ENCODE data around the gene CRYBG1. TPM values are rescaled to one million over a fixed set of nuclear protein-coding genes. Genes with fewer than 3 reads are reported as not detected.

The CRYBG1 gene
- total RNA-seq, 1 donor from 2014 or later, result 27.5 TPM

DNA sequence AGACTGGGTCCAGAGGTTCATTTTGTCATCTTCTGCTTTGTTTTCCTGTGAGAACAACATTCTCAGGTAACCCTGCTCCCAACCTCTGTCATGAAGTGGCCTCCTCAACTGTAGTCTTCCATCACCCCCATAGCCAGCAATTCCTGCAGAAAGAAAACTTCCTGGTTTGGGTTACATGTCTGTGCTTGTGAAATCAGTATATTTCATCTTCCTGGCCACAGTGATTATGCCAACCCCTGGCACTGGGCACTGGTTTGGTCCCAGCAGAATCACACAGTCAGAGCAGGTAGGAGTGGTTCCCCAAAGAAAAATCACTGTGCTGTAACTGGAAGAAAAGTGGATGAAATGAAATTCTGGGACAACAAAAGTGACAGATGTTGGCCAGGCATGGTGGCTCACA is 52.5 kb downstream of the CRYBG1 start:
- Mint-ChIP-seq H3K4me1 (ENCODE audit: low read depth) (no peaks in the 10 kb centered on the region), H3K9me3 (no peaks in the 10 kb centered on the region), H3K27ac (no peak overlapping the region), H3K36me3 (ENCODE audit: low read depth) (no peaks in the 10 kb centered on the region), H3K27me3 (ENCODE audit: low read depth) (peaks cover 37% of the 10 kb centered on the region), H3K4me3 (ENCODE audit: low read depth) (no peak overlapping the region)
- intact Hi-C loops (cut with micrococcal nuclease), result no loop called here
- DNase-seq (ENCODE audit: low spot score), result no peak

DNA sequence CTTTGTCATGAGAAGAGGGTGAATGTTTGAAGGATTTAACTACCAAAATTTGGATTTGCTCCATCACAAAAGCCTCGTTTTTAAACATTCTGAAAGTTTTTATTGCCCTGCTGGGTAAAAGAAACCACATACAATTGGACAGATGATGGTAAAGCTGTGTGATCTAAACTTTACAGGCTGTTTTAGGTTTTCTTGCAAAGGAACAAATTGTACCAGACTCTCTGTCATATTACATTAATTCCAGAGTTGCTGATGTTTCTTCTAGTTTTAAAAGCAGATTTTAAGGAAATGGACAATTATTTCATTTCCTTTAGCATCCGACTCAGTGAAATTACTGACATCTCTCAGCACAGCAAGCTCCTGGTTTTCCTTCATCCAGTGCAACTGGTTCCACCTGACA is 53.2 kb downstream of the CRYBG1 start:
- no peaks in the 10 kb centered on the region for H3K36me3 Mint-ChIP-seq (ENCODE audit: low read depth)
- intact Hi-C loops (cut with micrococcal nuclease), result no loop called here
- peaks cover 38% of the 10 kb centered on the region for H3K27me3 Mint-ChIP-seq (ENCODE audit: low read depth)
- H3K4me1 Mint-ChIP-seq (ENCODE audit: low read depth), result no peaks in the 10 kb centered on the region
- no peak overlapping the region for H3K4me3 Mint-ChIP-seq (ENCODE audit: low read depth)
- H3K9me3 Mint-ChIP-seq, result no peaks in the 10 kb centered on the region
- no peak overlapping the region for H3K27ac Mint-ChIP-seq
- DNase-seq (ENCODE audit: low spot score), result no peak

DNA sequence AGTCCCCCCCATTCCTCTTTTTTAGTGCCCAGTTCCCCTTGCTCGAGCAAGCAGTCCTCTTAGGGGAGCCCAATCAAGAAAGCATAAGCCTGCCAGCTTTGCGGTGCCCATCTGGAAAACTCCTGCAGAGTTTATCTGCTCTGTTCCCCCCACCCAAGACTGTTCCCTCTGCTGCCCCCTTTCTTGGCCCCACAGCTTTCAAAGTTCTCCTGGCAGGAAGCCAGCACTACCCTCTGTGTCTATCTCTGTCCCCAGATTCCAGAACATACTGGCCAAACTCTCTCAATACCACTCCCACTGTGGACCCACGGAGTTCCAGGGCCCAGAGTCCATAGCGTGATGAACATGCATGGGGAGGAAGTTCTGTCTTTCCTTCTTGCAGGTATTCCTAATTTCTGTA is 55.4 kb downstream of the CRYBG1 start:
- no peak overlapping the region for H3K27ac Mint-ChIP-seq
- H3K36me3 Mint-ChIP-seq (ENCODE audit: low read depth), result no peaks in the 10 kb centered on the region
- no peaks in the 10 kb centered on the region for H3K9me3 Mint-ChIP-seq
- intact Hi-C loops (cut with micrococcal nuclease), result no loop called here
- no peak overlapping the region for H3K4me3 Mint-ChIP-seq (ENCODE audit: low read depth)
- H3K4me1 Mint-ChIP-seq (ENCODE audit: low read depth), result no peaks in the 10 kb centered on the region
- peaks cover 38% of the 10 kb centered on the region for H3K27me3 Mint-ChIP-seq (ENCODE audit: low read depth)
- no peak for DNase-seq (ENCODE audit: low spot score)

DNA sequence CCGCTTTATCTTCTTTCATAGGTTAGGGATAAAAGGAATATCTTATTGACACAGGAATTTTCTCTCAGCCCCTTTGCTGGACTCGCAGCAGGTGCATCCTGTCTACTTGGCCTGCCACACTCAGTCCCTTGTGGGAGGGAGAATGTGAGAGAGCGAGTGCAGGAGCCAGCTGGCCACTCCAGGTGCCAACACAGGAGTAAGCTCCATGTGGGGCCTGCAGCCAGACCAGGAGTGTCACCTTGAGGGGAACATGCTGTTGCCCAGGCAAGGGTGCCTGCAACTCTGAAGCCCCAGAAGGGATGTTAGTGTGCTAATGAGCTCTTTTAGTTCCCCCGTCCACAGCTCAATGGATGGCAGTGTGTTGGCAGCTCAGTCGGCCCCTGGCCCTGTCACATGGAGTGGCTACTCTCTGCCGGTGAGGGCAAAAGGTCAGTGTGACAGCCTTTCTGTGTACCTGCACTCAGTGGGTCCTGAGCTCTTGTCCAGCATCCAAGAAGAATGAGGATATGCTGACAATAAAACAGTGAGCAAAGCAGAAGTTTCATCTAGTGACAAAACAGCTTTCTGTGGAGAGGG is 57.1 kb downstream of the CRYBG1 start:
- intact Hi-C loops (cut with micrococcal nuclease), result no loop called here
- Mint-ChIP-seq H3K9me3 (no peaks in the 10 kb centered on the region), H3K27ac (no peak overlapping the region), H3K4me3 (ENCODE audit: low read depth) (no peak overlapping the region), H3K27me3 (ENCODE audit: low read depth) (peaks cover 36% of the 10 kb centered on the region), H3K4me1 (ENCODE audit: low read depth) (no peaks in the 10 kb centered on the region), H3K36me3 (ENCODE audit: low read depth) (no peaks in the 10 kb centered on the region)
- no peak for DNase-seq (ENCODE audit: low spot score)

DNA sequence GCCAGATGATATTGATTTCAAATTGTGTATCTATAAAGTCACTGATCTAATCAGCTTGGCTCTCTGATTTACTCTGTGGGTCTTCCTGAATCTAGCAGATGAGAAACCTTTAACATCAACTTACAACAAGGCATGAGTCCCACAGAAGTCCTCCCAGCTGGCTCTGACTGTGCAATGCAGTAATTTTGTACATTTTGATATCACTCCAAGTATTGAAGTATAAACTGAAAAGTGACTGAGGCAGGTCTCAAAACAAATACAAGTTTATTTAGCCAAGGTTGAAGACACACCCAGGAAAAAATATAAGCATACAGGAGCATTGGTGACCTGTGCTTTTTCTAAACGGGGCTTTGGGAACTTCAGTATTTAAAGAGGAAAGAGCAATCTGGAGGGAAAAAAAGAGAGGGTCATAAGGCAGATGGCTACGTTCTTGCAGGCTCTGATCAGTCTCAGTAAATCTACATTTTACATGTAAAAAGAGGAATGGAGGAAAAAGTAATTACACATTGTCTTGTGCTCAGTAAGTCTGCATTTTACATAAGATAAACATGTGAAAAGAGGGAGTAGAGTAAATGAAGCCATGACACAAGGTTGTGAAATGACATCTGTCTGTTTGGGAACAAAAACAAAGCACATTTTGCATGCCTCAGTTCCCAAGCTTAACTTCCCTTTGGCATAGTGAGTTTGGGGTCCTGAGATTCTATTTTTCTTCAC is 59.5 kb downstream of the CRYBG1 start:
- H3K9me3 Mint-ChIP-seq, result no peaks in the 10 kb centered on the region

DNA sequence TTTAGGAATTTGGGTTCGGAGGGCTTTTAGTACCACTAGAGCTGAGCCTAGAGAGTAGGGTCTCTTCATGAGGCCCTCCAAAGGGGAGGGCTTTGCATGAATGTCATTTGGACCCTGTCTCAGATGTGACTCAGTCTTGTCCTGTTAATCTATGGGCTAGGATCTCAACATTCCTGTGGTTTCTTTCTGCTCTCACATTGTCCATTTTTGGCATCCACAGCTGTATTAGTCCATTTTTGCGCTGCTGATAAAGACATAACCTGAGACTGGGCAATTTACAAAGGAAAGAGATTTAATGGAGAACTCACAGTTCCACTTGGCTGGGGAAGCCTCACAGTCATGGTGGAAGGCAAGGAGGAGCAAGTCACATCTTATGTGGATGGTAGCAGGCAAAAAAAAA is 61.0 kb downstream of the CRYBG1 start:
- Mint-ChIP-seq H3K9me3 (no peaks in the 10 kb centered on the region), H3K4me3 (ENCODE audit: low read depth) (no peak overlapping the region), H3K27ac (no peak overlapping the region), H3K36me3 (ENCODE audit: low read depth) (no peaks in the 10 kb centered on the region), H3K27me3 (ENCODE audit: low read depth) (peaks cover 22% of the 10 kb centered on the region), H3K4me1 (ENCODE audit: low read depth) (no peaks in the 10 kb centered on the region)
- intact Hi-C loops (cut with micrococcal nuclease), result no loop called here
- no peak for DNase-seq (ENCODE audit: low spot score)

More for the DNA sequence above, 59.5 kb downstream of the CRYBG1 start:
- Mint-ChIP-seq H3K4me1 (ENCODE audit: low read depth) (no peaks in the 10 kb centered on the region), H3K36me3 (ENCODE audit: low read depth) (no peaks in the 10 kb centered on the region), H3K4me3 (ENCODE audit: low read depth) (no peak overlapping the region), H3K27me3 (ENCODE audit: low read depth) (peaks cover 31% of the 10 kb centered on the region), H3K27ac (no peak overlapping the region)
- DNase-seq (ENCODE audit: low spot score), result no peak
- intact Hi-C loops (cut with micrococcal nuclease), result no loop called here

DNA sequence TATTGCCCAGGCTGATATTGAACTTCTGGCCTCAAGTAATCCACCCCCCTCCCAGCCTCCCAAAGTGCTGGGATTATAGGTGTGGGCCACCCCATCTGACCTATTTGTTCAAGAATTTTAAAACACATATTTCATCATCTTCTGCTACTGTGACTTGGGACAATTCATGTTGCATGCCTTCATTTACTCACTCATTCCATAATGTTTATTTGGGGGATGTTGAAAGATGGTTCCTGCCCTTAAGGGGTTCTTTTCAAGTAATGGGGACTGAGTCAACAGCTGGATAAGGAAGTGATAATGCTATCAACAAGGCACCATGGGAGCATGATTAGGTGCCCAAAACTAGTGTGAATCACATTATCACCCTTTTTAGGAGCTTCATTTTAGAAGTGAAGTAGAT is 62.0 kb downstream of the CRYBG1 start:
- no peak overlapping the region for H3K27ac Mint-ChIP-seq
- H3K27me3 Mint-ChIP-seq (ENCODE audit: low read depth), result peaks cover 18% of the 10 kb centered on the region
- H3K4me1 Mint-ChIP-seq (ENCODE audit: low read depth), result no peaks in the 10 kb centered on the region
- intact Hi-C loops (cut with micrococcal nuclease), result no loop called here
- no peak for DNase-seq (ENCODE audit: low spot score)
- no peaks in the 10 kb centered on the region for H3K9me3 Mint-ChIP-seq
- H3K36me3 Mint-ChIP-seq (ENCODE audit: low read depth), result no peaks in the 10 kb centered on the region
- H3K4me3 Mint-ChIP-seq (ENCODE audit: low read depth), result no peak overlapping the region

DNA sequence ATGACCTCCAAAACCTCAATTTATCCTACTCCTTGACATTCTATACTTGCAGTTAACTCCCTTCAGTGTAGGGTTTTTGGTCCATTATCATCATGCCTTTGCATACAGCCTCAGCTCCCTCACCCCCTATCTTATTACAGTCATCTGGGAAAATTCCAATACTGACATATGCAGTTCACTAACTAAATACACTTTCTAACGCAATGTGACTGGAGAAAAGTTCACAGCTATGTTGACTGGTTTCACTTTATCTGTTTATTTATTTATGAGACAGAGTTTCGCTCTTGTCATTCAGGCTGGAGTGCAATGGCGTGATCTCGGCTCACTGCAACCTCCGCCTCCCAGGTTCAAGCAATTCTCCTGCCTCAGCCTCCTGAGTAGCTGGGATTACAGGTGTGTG is 64.9 kb downstream of the CRYBG1 start:
- intact Hi-C loops (cut with micrococcal nuclease), result no loop called here
- Mint-ChIP-seq H3K36me3 (ENCODE audit: low read depth) (no peaks in the 10 kb centered on the region), H3K9me3 (no peaks in the 10 kb centered on the region), H3K4me1 (ENCODE audit: low read depth) (no peaks in the 10 kb centered on the region), H3K4me3 (ENCODE audit: low read depth) (no peak overlapping the region), H3K27me3 (ENCODE audit: low read depth) (peaks cover 7% of the 10 kb centered on the region), H3K27ac (no peak overlapping the region)
- DNase-seq (ENCODE audit: low spot score), result no peak

DNA sequence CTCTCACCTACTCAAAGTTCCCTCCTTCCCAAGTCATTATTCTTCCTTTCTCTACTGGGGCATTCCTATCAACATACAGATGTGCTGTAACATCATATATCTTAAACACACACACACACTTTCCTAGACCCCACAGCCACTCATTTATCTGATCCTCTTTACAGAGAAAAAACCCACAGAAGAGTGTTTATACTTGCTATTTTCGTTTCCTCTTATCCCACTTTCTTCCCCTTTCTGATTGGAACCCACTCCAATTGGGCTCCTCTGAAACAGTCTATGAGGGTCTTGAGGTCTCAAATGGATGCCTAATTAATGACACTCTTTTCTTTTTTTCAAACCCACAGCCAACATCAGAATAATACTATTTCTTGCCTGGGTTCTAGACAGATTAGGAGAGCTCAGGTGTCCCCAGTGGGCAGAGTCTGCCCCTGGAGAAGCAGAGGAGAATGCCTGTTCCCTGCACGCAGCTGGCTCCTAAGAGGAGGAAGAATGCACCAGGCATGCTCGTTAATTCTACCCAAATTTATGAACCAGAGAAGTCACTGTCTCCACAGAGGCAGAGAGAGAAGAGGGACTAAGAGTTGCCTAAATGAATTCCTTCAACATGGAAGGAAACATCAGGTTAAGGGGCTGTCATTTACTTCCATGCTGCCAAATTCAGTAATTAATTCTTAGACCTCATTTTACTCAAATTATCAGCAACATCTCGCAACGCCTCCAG is 65.9 kb downstream of the CRYBG1 start:
- Mint-ChIP-seq H3K4me1 (ENCODE audit: low read depth) (no peaks in the 10 kb centered on the region), H3K27me3 (ENCODE audit: low read depth) (peaks cover 7% of the 10 kb centered on the region), H3K9me3 (no peaks in the 10 kb centered on the region), H3K4me3 (ENCODE audit: low read depth) (no peak overlapping the region), H3K36me3 (ENCODE audit: low read depth) (no peaks in the 10 kb centered on the region), H3K27ac (no peak overlapping the region)
- intact Hi-C loops (cut with micrococcal nuclease), result no loop called here
- no peak for DNase-seq (ENCODE audit: low spot score)

DNA sequence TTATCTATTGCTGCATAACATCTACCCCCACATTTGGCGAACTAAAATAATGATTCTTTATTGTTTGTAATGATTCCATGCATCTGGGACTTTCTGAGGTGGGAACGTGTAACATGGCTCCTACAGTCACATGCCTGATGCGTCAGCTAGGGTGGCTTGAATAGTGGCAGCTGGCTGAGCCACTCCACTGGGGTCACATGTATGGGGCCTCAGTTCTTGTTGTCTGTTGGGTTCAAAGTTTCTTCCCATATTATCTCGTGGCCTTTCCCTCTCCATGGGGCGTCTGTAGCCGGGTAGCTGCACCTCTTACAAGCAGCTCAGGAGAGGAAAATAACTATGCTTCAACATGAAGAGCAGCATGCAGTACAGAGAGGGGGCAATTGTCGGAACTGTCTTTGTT is 69.9 kb downstream of the CRYBG1 start:
- DNase-seq (ENCODE audit: low spot score), result no peak
- Mint-ChIP-seq H3K9me3 (no peaks in the 10 kb centered on the region), H3K4me1 (ENCODE audit: low read depth) (no peaks in the 10 kb centered on the region), H3K27me3 (ENCODE audit: low read depth) (peaks cover 20% of the 10 kb centered on the region), H3K4me3 (ENCODE audit: low read depth) (no peak overlapping the region), H3K27ac (no peak overlapping the region), H3K36me3 (ENCODE audit: low read depth) (no peaks in the 10 kb centered on the region)
- intact Hi-C loops (cut with micrococcal nuclease), result no loop called here

DNA sequence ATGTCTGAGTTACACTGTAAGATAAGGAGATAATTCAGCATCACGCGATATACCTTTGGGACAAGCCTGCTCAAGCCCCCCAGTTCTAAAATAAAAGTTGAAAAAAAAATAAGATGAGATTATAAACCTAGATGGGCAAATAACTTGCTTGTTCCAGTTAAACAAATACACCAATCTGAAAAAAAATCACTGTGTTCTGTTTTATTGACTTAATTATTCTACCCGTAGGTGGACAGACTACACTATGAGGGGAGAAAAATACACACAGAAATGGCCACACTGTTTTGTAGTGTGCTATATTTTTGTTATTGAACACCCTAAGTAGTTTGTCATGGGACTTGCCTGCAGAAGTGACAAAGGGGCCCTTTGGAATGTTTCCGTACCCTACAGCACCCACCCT is 70.9 kb downstream of the CRYBG1 start:
- Mint-ChIP-seq H3K27ac (no peak overlapping the region), H3K27me3 (ENCODE audit: low read depth) (peaks cover 20% of the 10 kb centered on the region), H3K4me1 (ENCODE audit: low read depth) (no peaks in the 10 kb centered on the region), H3K36me3 (ENCODE audit: low read depth) (no peaks in the 10 kb centered on the region), H3K9me3 (no peaks in the 10 kb centered on the region), H3K4me3 (ENCODE audit: low read depth) (no peak overlapping the region)
- intact Hi-C loops (cut with micrococcal nuclease), result no loop called here
- DNase-seq (ENCODE audit: low spot score), result no peak

DNA sequence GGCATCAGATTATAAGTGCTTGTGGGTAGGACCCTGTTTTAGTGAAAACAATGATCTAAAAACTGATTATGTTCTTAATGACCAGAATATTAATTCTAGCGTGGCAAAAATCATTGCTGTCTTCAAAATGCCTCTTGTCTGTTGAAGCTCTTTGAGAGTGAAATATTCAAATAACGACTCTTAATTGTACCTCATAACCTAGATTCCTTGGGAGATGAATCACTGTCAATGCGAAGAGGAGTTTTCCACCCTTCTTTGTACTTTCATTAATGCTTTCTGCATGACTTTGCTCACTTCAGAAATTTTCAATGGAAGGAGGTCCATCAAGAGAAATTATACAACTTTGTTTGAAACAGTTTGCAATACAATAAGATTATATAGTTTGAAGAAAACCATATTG is 71.5 kb downstream of the CRYBG1 start:
- peaks cover 20% of the 10 kb centered on the region for H3K27me3 Mint-ChIP-seq (ENCODE audit: low read depth)
- H3K9me3 Mint-ChIP-seq, result no peaks in the 10 kb centered on the region
- no peaks in the 10 kb centered on the region for H3K4me1 Mint-ChIP-seq (ENCODE audit: low read depth)
- H3K36me3 Mint-ChIP-seq (ENCODE audit: low read depth), result no peaks in the 10 kb centered on the region
- no peak overlapping the region for H3K4me3 Mint-ChIP-seq (ENCODE audit: low read depth)
- no peak for DNase-seq (ENCODE audit: low spot score)
- intact Hi-C loops (cut with micrococcal nuclease), result no loop called here
- no peak overlapping the region for H3K27ac Mint-ChIP-seq

DNA sequence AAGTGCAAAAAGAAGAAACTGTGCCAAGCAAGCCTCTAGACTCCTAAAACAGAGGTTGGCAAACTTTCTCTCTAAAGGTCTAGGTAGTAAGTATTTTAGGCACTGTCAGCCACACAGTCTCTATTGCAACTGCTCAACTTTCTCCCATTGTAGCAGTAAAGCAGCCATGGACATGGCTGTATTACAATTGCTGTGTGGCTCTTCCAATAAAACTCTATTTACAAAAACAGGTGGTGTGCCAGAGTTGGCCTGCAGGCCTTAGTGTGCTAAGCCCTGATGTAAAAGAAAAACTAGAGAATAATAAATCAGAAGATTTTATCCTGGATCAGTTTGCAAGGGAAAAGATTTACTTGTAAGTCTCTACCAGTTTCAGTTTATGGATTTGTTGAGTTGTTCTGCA is 74.0 kb downstream of the CRYBG1 start:
- Mint-ChIP-seq H3K36me3 (ENCODE audit: low read depth) (no peaks in the 10 kb centered on the region), H3K27ac (no peak overlapping the region), H3K27me3 (ENCODE audit: low read depth) (peaks cover 30% of the 10 kb centered on the region), H3K9me3 (no peaks in the 10 kb centered on the region), H3K4me3 (ENCODE audit: low read depth) (no peak overlapping the region), H3K4me1 (ENCODE audit: low read depth) (peaks cover under 1% of the 10 kb centered on the region)
- no peak for DNase-seq (ENCODE audit: low spot score)
- intact Hi-C loops (cut with micrococcal nuclease), result no loop called here

Data from activated T-helper 2 cell treated with anti-CD3 and anti-CD28 coated beads, Interferon-gamma antibody, Interleukin-2, Interleukin-4, amounts not matched to agents 10 μg/mL and 5 μg/mL and 100 μg/mL, durations not matched to agents 14 hours and 24 hours and 36 hours (primary cell).